Body of pancreas (tissue), 4 donors: ENCODE measurements around the gene MON1B.

ENCODE experiments used
- POLR2A ChIP-seq, 3 donors: fragments of 450-650 bp; IDR thresholded peaks; one replicate each; pipeline ENCODE4 v1.6.1; 2016; ENCODE audit warnings: antibody characterized with exemption in 3 of 3, mild to moderate bottlenecking in 2 of 3
- TF ChIP-seq, protein P1 (sequence below), 7 experiments: fragments of 450-650 bp in 4 of 7; fragments of 200-600 bp in 3 of 7; sonication (generic) in 3 of 7; IDR thresholded peaks; one replicate each; pipeline ENCODE4 v1.5.1; 2016 to 2019; ENCODE audit warnings: antibody characterized with exemption in 7 of 7

- TF ChIP-seq, protein P1, sequence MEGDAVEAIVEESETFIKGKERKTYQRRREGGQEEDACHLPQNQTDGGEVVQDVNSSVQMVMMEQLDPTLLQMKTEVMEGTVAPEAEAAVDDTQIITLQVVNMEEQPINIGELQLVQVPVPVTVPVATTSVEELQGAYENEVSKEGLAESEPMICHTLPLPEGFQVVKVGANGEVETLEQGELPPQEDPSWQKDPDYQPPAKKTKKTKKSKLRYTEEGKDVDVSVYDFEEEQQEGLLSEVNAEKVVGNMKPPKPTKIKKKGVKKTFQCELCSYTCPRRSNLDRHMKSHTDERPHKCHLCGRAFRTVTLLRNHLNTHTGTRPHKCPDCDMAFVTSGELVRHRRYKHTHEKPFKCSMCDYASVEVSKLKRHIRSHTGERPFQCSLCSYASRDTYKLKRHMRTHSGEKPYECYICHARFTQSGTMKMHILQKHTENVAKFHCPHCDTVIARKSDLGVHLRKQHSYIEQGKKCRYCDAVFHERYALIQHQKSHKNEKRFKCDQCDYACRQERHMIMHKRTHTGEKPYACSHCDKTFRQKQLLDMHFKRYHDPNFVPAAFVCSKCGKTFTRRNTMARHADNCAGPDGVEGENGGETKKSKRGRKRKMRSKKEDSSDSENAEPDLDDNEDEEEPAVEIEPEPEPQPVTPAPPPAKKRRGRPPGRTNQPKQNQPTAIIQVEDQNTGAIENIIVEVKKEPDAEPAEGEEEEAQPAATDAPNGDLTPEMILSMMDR (IDR thresholded peaks at IDR 0.05): no peak
- no peak for TF ChIP-seq POLR2A (IDR thresholded peaks at IDR 0.05)
These were observed 32.7 kb upstream of the MON1B start for GRCh38 chr16:77158293-77158692.
